HG03521 (cell line): ENCODE measurements around the gene CNTFR.
A peak's percentile ranks its signal among the peaks of the same experiment; 100 is the strongest.

Experiments
- ATAC-seq: cut with Tn5 transposase; IDR thresholded peaks from one replicate; pipeline ENCODE4 v1.9.1; 2021; ENCODE audit warnings: mild to moderate bottlenecking, moderate library complexity; ENCODE audit not compliant: unreplicated experiment

The CNTFR gene

DNA sequence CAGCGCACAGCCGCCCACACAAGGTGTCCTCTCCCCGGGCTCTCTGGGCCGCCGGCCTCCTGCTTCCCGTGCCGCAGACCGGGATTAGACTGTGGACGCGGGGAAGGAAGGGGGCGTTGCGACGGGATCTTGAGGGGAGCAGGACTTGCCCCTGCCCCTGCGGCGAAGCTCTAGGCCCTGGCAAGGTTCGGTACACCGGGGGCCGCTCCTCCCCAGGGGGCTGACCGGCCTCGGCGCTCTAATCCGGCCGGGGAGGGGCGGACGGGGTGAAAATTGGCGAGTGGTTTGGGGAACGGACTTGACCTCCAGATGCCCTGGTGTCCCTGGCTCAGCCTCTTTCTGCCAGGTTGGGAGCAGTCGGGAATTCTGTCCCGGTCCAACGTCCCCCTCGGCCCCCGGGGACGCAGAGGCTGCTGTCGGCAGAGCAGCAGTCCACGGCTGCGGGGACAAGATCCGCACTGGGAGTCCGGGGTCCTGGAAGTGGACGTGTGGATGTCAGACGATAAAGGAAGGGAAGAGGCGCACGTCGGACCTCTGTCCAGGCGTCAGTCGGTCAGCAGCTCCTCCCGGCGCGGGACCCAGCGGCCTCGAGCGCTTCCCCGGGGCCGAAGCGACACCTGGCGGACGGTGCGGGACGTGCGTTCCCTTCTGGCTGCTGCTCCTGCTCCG lies 1.9 kb upstream of the CNTFR start:
- ATAC-seq = peak; percentile 67

- no peak for ATAC-seq
Observed at GRCh38 chr9:34590381-34591247, 1.1 kb upstream of the CNTFR start.

- no peak for ATAC-seq
Observed at GRCh38 chr9:34588671-34589635, 571 bp downstream of the CNTFR start.

DNA sequence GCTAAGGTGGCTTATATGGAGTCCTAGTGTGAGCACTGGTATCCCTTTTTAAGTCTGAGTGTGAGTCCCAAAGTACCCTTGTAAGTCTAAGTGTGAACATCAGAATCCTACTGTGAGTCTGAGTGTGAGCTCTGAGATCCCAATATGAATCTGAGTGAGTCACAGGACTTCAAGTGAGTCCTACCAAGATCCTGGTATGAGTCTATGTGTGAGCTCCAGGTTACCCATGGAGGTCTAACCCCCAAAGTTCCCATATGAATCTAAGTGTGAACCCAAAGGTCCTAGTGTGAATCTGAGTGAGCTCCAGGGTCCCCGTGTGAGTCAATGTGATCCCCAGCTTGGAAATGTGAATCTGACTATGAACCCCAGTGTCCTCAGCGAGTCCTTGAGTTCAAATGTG lies 2.3 kb downstream of the CNTFR start:
- no peak for ATAC-seq

- no peak for ATAC-seq
Observed at GRCh38 chr9:34585946-34586669, 3.4 kb downstream of the CNTFR start.

- no peak for ATAC-seq
Observed at GRCh38 chr9:34584970-34585369, 4.6 kb downstream of the CNTFR start.

DNA sequence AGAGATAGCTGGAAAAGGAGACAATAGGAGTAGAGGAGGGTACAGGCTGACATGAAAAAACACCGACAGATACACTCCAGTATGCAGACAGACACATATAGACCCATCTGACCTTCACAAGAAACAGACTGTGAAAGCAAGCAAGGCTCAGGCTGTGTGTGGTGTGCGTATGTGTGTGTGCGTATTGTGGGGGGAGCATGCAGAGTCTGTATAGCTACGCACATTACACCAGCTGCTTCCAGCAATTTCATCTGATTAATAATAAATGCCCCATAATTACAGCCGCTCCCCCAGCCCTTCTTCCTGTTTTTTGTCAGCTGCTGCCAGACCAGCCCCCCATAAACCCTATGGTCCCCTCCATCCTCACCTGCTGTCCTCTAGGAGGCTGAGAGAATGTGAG lies 6.7 kb downstream of the CNTFR start:
- no peak for ATAC-seq

GRCh38 chr9:34581318-34581717 lies 8.2 kb downstream of the CNTFR start:
- no peak for ATAC-seq

GRCh38 chr9:34580358-34580757 lies 9.2 kb downstream of the CNTFR start:
- no peak for ATAC-seq

DNA sequence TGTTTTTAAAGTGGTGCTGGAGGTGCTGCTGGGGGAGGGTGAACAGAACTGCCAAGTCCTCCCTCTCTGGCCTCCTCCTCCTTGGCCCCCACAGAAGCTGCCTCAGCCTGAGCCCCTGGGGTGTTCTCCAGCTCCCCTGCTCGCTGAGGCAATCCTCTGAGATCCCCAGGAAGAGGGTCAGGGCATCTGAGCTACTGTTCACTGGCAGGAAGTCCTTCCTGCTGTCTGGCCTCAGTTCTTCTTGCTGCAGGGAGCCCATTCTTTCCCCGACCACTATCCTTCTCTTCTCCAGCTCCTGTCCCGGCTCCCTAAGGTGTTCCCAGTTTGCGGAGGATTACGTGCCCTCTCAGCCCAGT lies 9.7 kb downstream of the CNTFR start:
- ATAC-seq = no peak

- ATAC-seq = no peak
Observed at GRCh38 chr9:34579104-34579807, 10.3 kb downstream of the CNTFR start.

GRCh38 chr9:34578241-34579103 lies 11.1 kb downstream of the CNTFR start:
- ATAC-seq = no peak

DNA sequence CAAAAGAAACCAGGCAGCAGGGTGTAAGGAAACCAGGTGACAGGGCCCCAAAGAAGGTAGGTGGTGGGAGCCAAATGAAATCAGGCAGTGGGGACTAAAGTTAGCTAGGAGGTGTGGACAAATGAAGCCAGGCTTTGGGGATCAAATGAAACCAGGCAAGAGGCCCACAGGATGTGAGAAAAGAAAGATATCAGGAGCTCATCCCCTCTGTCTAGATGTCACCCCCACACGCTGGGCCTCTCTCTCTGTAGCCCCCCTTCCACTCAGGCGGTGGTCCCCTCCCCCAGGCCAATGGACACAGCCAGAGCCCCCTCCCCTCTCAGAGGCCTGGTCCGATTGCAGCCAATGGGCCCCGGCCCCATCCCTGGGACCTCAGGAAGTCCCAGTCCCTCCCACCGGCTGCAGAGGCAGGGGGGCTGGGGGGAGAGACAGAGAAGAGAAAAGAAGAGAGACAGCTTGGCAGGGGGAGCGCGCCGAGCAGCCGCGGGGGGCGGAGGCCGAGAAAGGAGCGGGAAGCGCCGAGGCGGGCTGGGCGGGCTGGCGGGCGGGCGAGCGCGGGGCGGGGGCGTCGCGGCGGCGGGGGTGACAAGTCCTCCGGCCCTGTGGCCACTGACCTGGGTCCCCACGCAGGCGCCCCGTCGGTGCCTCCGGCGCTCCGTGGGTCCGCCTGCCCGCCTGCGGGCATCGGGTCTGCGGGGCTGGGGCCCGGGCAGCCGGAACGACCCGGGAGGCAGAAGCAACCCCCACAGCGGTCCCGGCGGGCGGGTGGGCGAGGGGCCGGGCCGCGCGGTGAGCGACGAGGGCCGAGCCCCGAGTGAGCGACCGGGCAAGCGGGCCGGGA lies 11.9 kb downstream of the CNTFR start:
- ATAC-seq = no peak

GRCh38 chr9:34576597-34577399 lies 12.7 kb downstream of the CNTFR start:
- no peak for ATAC-seq

- ATAC-seq = no peak
Observed at GRCh38 chr9:34575862-34576596, 13.5 kb downstream of the CNTFR start.

GRCh38 chr9:34575241-34575640 lies 14.3 kb downstream of the CNTFR start:
- ATAC-seq = no peak

- ATAC-seq = no peak
Observed at GRCh38 chr9:34574571-34574970, 15.0 kb downstream of the CNTFR start.
